Activated gamma-delta T cell (primary cell): ENCODE measurements around the gene AOAH.
"Not testable (repeated sequence)": the region's sequence is repeated elsewhere in the genome, so short reads cannot be mapped to it uniquely, and the experiment has no call there.

Source experiments
- DNase-seq: peaks from one replicate; lab custom pipeline; 2025; lab: John Stamatoyannopoulos, UW

The AOAH gene

DNA sequence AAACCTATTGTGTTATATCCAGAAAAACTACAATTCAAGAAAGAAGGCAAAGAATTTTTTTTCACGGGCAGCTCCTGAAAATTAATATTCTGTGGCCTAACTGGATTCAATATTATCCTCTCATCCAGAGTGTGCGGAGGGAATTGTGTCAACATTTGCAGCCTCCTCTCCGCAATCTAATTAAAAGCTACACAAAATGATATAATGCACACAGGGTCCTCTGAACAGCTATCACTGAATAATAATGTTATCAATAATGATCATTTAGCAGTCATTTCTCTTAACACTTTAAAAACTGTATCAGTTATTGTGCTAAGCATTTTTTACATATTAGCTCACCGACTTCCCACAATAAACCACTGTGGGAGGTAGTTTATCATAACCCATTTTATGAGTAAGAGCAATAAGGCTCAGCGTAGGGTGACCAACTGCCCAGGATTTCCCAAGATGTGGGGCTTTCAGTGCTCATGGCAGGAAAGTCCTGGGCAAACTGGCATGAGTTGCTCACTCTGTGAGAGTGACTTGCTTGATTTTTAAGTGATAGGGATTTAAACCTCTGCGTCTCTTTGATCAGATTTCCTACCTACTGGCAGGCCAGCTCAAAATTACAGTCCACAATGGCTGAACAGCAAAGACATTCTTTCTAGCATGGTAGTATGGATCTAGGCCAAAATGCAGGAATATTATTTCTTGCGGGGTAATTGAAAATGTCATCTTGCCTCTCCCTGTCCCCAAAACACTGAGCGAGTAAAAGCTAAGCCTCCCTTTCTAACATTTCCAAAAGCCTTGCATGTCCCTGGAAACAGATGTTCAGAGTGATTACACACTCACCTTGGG is 65.7 kb downstream of the AOAH start:
- DNase-seq = no peak

DNA sequence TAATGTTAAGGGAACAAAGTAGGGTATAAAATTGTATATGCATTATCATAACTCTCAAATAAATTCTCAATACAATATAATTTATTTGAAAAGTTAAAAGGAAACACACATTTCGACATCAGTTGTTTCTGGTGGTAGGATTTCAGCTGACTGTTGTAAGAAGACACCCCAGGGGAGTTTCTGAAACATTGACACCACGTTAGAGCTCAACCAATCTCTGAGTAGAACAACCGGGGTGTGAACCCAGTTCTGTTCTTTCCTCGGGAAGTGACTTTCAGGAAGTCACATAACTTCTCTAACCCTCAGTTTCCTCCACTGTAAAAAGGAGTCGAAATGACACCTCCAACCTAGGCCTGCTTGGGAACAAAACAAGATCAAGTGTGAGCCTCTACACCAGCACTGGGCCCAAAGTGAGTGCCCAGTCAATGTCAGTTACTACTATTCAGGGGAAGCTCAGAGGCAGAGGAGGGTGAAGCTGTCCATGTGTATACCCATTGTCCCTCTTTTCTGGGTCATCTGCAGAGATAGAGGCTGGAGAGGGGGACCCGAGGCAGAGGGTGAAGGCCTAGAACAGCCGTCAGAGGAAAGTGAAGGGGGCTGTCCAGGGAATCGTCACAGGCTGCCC is 67.1 kb downstream of the AOAH start:
- DNase-seq = no peak

DNA sequence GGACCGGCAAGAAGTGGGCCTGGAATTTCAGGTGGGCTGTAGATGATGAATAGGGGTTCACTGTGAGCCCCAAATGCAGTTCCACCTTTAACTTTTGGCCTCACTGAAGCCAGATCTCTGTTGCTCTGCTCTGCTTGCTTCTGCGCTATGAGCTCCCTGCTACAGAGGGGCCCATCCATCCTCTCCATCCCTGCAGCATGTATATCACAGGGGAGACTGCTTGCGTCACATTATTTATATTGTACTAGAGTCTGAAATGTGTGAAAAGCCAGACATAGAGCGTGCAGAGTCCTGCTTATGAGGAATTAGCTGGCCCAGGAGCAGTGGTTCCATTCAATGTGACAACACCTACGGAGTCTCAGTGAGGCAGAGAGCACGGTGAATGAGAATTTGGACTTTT is 69.9 kb downstream of the AOAH start:
- DNase-seq = no peak

DNA sequence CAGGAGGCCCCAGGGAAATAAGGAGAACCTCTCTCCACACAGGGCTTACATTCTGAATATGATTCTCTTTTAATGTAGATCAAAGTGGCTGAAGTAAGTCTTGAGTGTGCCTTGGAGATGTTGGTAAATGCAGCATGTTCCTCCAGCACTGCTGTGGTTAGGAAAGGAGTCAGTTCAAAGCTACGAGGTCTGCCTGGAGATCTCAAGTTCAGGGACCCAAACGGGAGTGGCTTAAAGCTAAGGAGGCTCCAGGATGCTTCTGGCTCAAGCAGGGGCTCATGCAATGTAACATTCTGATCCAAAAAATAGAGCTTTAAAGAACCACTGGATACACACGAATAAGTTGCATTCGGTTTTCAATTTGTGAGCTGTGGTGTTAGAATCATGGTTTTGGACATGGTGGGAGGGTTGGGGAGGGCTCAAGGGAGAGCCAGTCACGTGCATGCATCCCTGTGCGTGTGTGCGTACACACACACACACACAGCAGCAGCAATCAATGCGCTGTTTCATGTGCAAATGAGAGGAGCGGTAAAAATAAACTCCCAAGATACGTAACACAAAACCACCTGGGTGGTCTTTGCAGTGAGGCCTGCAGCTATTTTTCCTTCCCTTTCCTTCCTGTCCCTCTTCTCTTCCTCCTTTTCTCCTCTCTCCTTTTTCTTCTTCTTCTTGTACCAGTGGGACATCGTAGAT is 70.5 kb downstream of the AOAH start:
- DNase-seq = no peak

DNA sequence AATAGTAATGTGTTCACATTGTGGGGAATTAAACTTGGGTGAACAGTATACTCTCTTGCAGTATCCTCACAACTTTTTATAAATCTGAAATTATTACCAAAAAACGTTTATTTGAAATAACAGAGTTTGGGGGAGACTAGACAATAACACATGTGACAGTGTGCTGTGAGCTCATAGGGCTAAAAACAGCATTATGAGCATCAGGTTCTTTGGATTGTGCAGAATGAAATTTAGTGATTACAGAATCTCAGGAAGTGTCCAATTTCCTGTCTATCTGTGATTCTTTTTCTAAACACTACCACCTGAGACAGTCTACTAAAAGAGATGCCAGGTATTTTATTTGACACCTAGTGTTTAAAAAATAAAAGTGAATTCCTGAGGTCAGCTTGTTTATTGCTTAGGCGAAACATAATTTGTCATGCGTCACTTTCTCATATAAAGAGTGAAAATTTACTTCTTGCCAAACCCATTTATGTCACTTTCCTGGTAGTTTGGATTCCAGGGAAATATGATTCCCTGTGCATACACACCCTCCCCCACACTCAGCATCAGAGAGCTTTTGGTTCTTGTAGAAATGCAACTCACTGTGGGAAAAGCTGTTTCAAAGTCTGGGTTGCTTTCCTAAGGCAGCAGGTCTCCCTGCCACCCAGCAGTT is 71.2 kb downstream of the AOAH start:
- DNase-seq = no peak

DNA sequence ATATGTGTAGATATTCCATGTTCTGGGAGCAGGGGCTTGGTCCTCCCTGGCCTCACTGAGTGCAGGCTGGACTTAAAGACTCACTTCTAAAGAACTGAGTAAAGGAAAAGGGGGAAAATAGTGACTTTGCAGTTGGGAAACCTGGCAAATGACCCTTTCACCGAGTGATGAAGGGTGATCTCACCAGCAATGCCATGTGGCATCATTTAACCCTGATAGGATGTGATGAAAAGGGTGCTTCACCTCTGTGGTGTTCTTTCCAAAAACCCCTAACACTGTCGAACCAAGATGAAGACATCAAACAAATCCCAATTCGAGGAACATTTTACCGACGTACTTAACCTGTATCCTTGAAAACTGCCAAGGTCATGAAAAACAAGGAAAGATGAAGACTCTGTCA is 71.9 kb downstream of the AOAH start:
- no peak for DNase-seq

DNA sequence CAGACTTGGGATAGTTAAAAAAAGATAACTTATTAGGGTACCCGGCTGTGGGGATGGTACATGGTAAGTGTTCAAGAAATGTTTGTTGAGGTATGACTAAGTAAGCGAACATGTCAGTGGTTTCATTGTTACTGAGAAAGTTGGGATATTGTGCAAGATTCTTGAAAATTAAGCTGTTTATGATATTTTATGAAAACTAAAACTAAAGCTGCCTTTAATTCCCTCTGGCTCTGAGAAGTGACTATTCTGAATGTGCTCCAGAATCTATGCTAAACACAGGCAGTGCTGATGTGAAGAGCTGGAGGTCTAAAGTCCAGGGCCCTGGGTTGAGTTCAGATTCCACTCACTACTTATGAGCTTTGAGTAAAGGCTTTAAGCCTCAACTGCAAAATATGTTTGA is 72.9 kb downstream of the AOAH start:
- DNase-seq = no peak

DNA sequence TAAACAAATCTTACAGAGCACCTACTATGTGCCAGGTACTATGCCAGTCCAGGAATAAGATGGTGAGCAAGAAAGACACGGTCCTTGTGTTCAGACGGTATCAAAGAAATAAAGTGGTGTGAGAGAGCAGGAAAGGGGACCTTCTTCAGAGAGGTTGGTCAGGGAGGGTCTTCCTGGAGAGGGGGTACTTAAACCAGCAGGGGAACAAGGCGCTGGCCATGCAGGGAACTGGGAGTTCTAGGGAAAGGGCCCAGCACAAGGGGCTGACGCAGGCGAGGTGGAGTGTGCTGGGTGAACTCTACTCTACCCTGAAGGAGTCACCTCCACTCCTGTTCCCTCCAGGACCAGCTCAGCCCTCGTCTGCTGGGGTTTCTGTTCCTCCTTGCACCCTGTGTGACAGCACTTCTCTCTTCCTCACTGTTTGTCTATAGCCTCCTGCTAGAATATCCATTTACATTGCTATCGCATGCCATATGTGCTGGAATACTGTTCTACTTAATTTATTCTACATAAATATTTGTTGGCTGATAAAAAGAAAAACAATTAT is 73.5 kb downstream of the AOAH start:
- no peak for DNase-seq

DNA sequence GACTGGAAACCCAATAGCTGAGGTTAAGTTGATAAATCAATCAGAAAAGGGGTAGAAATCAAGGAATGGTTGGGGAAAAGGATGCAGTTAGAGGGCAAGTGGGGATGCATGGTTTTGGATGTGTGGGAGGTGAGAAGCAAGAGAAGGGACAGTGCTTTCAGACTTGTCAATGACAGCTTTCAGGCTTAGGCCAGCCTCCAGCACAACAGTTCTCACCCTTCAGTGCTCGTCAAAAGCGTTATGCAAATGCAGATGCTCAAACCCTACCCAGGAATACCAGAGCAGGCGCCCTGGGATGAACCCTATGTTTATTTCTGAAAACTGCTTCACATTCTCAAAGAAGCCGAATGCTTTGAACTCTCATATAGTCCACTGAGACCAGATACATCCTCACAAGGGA is 74.0 kb downstream of the AOAH start:
- DNase-seq = no peak

DNA sequence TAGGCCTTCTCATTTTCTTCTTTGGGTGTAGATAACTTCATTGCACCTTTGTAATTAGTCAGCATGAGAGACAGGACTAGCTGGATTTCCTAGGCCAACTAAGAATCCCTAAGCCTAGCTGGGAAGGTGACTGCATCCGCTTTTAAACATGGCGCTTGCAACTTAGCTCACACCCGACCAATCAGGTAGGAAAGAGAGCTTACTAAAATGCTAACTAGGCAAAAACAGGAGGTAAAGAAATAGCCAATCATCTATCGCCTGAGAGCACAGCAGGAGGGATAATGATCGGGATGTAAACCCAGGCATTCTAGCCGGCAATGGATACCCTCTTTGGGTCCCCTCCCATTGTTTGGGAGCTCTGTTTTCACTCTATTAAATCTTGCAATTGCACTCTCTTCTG is 75.0 kb downstream of the AOAH start:
- DNase-seq = not testable (repeated sequence)

DNA sequence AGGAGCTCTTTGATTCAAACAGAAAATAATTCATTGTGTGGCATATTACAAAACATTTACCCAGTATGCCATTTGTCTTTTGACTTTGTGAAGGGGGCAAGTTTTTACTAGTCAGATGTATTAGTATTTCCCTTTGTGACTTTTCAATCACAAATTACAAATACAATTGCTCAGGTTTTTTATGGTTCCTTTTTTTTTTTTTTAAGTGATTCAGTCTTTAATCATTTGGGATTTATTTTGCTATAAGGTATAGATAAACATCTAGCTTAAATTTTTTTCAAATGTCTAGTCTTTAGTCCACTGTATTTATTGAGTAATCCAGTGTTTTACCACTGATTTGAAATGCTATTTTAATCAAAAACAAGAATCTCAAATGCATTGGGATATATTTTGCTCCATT is 75.9 kb downstream of the AOAH start:
- no peak for DNase-seq

DNA sequence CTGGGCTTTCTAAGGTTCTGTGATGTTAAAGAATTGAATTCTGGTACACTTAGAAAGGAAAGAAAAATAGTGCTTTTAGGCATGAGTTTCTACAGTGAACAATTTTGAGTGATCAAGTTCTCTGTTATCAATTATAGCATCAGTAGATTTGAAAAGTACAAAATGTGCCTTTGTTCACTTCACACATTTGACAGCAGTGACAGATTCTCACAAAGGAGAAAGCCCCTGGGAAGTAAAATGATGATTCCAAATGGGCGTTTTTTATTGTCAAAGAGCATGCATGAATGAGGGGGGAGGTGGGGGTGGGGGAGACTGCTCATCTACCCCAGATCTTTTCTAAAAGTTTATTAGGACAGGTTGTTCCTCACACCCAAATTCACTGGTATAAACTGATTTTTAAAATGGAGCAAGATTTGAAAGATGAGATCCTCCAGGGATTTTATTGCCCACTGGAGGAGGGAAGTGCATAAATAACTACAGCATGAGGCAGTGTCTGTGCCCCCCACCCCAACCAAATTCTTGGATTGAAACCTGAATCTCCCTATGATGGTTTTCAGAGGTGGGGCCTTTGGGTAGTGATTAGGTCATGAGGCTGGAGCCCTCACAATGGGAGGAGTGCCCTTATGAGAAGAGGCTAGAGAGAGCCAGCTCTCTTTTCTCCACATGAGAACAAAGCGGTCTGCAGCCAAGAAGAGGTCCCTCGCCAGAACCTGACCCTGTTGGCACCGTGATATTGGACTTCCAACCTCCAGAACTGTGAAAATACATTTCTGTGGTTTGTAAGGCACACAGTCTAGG is 79.5 kb downstream of the AOAH start:
- no peak for DNase-seq

DNA sequence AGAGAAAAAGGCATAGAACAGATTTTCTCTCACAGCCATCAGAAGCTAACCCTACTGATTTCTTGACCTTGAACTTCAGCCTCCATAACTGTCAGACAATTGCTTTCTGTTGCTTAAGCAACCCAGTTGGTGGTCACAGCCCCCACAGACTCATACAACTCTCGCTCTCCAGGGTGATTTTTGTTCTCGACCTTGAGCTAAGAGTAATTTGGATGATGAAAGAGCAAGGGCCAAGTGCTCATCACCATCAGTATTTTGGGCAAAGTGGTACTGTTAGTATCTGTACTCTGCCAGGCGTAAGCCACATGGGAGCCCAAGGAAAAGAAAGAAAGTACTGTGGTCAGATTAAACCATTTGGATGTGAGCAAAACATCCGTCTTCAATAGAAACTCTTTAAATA is 81.9 kb downstream of the AOAH start:
- DNase-seq = no peak

DNA sequence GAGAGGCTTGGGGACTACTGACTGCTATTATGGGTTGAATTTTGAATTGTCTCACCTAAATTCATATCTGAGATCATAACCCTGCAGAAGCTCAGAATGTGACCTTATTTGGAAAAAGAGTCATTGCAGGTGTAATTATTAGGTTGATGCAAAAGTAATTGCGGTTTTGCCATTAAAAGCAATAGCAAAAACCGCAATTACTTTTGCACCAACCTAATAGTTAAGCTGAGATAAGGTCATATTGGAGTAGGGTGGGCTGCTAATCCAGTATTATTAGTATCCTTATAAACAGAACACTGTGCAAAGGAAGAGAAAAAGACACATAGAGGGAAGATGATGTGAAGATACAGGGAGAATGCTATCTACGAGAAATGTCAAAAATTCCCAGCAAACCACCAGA is 82.3 kb downstream of the AOAH start:
- no peak for DNase-seq

DNA sequence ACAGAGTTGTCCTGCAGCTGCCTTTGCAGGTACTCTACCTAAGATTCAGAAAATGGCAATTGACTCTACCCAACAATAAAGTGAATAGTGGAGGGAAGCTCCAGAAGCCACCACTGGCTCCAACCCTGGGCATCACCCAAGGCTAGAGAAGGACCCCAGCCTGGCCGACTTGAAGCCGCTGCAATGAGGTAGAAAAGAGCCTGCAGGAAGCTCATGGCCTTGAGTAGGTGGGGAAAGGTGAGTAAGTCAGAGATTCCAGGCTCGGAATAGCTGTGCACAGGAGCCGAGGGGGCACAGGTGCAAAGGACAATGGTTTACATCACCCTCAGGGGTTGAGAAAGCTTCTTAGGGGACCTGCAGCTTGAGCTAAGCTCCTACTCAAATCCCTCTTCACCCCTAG is 83.6 kb downstream of the AOAH start:
- no peak for DNase-seq

DNA sequence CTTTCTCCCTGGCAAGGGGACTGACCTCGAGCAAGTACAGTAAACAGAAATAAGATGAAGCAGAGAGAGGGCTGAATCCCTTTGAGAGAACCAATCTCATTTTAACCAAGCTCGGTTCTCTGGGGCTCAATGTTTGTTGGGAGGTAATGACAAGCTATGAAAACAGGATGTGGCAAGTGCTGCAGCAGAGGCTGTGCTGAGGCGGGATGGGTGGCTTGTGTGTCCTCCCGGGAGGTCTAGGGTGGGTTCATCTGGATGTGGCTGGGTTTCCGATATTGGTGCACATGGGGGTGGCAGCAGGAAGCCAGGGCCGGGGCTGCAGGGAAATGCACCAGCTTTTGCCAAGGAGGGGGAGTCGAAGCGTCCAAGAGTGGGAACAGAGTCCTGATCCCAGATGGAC is 84.5 kb downstream of the AOAH start:
- no peak for DNase-seq

DNA sequence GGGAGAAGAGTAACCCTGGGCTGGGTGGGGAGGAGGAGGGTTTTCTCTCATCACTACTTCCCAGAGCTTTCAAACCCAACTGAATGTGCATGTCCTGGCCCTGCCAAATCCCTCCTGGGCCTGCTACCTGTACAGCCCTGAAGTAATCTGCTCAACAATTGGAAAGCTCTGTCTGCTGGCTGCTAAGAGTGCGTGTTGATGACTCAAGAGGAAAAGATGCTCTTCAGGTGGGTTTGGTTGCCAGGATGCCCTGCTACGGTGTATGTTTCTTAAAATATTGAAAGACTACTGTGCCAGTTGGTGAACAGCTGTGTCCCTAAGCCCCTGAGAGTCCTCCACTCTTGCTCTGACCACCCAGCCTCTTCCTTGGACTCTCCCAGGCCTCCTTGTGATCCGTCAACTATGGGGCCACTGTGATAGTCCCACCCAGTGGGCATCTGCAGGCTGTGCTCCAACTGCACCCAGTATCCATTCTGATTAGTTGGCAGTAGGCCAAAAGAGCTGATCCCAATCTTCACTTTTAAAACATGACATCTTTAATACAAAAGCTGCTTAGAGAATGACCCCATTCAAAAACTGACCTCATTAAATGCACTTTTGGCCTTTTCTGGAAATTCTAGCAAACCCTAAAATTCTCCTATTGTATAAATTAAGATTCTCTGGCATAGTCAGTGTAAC is 85.6 kb downstream of the AOAH start:
- DNase-seq = no peak

DNA sequence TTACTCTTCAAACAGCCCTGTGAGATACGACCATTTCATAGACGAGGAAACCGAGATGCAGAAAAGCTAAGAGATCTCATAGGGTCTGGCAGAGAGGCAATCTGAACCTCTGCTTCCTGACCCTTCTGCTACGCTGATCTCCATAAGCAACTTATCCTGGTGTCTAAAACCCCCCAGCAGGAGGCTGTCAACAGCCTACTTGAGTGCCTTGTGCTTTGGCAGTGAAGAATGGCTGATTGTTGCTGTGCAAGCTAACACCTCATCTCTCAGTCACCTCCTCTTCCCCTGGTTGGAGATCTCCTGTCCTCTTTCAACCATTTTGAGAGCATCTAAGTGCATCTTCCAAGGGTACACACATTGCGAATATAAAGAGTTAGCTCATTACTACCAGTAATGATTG is 86.2 kb downstream of the AOAH start:
- no peak for DNase-seq

DNA sequence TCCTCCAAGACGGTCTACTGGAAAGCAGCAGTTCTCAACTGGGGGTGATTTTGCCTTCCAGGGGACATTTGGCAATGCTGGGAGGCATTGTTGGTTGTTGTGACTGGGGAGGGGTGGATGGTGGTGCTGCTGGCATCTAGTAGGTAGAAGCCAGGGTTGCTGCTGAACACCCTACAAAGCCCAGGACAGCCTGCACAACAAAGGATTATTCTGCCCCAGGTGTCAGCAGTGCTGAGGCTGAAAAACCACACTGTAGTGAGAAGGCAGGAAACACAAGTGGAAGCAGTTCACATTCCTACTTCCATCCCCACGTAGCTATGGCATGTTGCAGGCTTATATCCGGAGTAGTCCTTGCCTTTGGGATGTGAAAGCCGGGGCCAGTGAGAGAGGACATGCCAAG is 86.9 kb downstream of the AOAH start:
- DNase-seq = no peak

DNA sequence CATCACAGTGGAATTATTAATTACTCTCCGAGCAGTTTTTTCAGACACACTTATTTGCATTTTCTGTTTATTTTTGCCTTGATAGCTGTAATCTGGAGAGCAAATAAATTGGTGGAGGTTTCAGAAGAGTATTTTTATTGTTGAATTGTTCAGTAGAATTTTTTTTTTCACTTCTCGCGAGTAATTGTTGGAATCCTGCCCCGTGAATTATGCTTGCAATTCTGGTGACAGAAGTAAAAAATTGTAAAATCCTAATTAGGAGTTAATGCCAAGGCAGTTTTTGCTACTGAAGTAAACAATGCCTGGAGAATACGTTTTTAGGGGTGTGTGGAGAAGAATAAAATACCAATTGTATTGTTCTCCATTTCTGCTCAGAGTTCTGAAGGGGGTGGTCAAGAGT is 88.2 kb downstream of the AOAH start:
- no peak for DNase-seq

DNA sequence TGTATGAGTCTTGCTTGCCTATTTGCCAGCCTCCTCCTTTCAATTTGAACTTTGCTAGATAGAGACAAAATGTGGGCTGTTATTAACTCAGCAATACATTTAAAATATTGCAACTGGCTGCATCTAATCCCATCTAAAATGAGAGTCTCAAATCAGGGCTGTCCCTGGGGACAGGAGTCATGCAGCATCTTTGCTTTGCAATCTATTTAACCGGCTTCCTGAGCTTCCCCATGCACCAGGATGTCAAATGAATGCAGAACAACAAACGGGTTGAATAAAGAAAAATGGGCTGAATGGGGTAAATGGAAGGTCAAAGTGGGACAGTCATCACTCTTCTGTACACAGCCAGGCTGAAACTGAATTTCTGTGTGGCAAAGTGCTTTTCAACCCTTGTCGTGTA is 89.2 kb downstream of the AOAH start:
- DNase-seq = no peak
